Neuron (in vitro differentiated cells): ENCODE data around the gene MOK.
"Not testable (repeated sequence)": the region's sequence is repeated elsewhere in the genome, so short reads cannot be mapped to it uniquely, and the experiment has no call there.

Experiments
- H2AFZ ChIP-seq: one replicate; pipeline ENCODE4 v1.6.1; 2013; ENCODE audit warnings: low read depth, mild to moderate bottlenecking, inconsistent platforms, low read length, moderate library complexity
- H3K27me3 ChIP-seq: one replicate; pipeline ENCODE4 v1.6.1; 2013; ENCODE audit warnings: low read length; ENCODE audit not compliant: insufficient read depth
- H3K36me3 ChIP-seq: one replicate; pipeline ENCODE4 v1.6.1; 2013; ENCODE audit warnings: low read length; ENCODE audit not compliant: insufficient read depth
- H3K4me1 ChIP-seq: one replicate; pipeline ENCODE4 v1.6.1; 2013; ENCODE audit warnings: low read length; ENCODE audit not compliant: insufficient read depth
- H3K4me3 ChIP-seq: 2 replicates; pipeline ENCODE4 v1.5.1; 2013; ENCODE audit warnings: mild to moderate bottlenecking, low read length, moderate library complexity
- H3K9me3 ChIP-seq: one replicate; pipeline ENCODE4 v1.6.1; 2013; ENCODE audit warnings: low read length

MOK gene

DNA sequence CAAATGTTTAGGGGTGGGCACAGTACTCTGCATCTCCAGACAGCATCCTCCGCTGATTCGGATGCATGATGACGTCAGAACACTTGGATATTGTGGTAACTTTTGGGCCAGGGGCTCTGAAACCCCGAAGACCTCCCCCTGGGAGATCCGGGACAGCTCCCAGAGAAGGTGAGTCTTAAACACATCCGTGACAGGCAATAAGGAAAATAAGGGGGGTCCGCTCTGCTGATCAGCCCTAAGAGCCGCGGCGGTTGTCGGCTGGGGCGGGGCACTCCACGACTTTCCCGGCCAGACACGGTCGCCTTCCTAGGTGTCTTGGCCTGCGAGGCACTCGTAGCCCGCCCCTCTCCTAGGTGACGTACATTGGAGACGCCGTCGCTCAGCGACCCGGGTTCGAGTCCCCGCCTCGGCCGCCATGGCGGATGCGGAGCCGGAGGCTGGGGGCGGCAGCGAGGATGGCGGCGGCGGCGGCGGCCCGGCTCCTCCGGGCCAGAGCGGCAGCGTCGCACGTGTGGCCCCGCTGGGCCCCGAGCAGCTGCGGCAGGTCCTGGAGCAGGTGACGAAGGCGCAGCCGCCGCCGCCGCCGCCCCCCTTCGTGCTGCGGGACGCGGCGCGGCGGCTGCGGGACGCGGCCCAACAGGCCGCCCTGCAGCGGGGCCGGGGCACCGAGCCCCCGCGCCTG lies 14.5 kb upstream of the MOK start, which contains the start of gene ZNF839:
Gene ZNF839 (plus strand): TSS at position 396 of the 682 bp plus-strand sequence. CDS start 20 bp downstream, at position 416.
- H3K4me3 ChIP-seq = peak within 1 kb of the TSS; percentile 80
- H2AFZ ChIP-seq = peak within 1 kb of the TSS; percentile 57
- no peaks in the 10 kb centered on the region for H3K27me3 ChIP-seq
- H3K4me1 ChIP-seq = peaks cover 17% of the 10 kb centered on the region
- no peaks in the 10 kb centered on the region for H3K36me3 ChIP-seq
- no peaks in the 10 kb centered on the region for H3K9me3 ChIP-seq

- Histone ChIP-seq H3K4me1 (peaks cover 21% of the 10 kb centered on the region), H3K4me3 (peak overlapping the region; percentile 80), H3K9me3 (no peaks in the 10 kb centered on the region), H3K27me3 (no peaks in the 10 kb centered on the region), H3K36me3 (no peaks in the 10 kb centered on the region), H2AFZ (peak overlapping the region; percentile 57)
Observed at GRCh38 chr14:102318781-102319276, 13.9 kb upstream of the MOK start.

- Histone ChIP-seq H3K9me3 (no peaks in the 10 kb centered on the region), H3K27me3 (no peaks in the 10 kb centered on the region), H3K36me3 (no peaks in the 10 kb centered on the region), H3K4me1 (peaks cover 22% of the 10 kb centered on the region), H3K4me3 (peak overlapping the region; percentile 92), H2AFZ (peak overlapping the region; percentile 68)
Observed at GRCh38 chr14:102317564-102318248, 12.7 kb upstream of the MOK start.

- Histone ChIP-seq H3K4me1 (peaks cover 22% of the 10 kb centered on the region), H3K9me3 (no peaks in the 10 kb centered on the region), H3K36me3 (no peaks in the 10 kb centered on the region), H3K4me3 (peak overlapping the region; percentile 92), H2AFZ (peak overlapping the region; percentile 91), H3K27me3 (no peaks in the 10 kb centered on the region)
Observed at GRCh38 chr14:102316743-102317563, 12.0 kb upstream of the MOK start.

- Histone ChIP-seq H3K27me3 (no peaks in the 10 kb centered on the region), H3K4me3 (peak overlapping the region; percentile 92), H3K36me3 (no peaks in the 10 kb centered on the region), H3K9me3 (no peaks in the 10 kb centered on the region), H2AFZ (peak overlapping the region; percentile 91), H3K4me1 (peaks cover 22% of the 10 kb centered on the region)
Observed at GRCh38 chr14:102316338-102316742, 11.4 kb upstream of the MOK start.

DNA sequence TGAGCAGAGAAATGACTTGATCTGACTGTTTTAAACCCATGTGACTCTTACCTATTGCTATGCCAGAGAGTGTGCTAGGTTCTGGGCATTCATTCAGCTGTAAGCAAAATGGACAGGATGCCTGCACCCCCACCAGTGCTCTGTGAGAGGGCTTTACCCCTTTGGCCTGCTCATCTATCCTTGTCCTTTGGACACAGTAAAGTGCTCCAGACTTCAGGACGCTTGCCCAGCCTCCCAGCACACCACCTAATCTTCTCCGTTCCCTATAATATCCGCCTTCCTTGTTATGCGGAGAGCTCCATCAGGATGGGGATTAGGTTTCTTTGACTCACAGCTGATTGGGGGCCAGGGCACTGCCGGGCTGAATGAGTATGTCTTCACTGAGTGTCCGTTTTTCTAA lies 10.2 kb upstream of the MOK start:
- no peak overlapping the region for H2AFZ ChIP-seq
- no peaks in the 10 kb centered on the region for H3K9me3 ChIP-seq
- no peak overlapping the region for H3K4me3 ChIP-seq
- H3K27me3 ChIP-seq = no peaks in the 10 kb centered on the region
- no peaks in the 10 kb centered on the region for H3K36me3 ChIP-seq
- peaks cover 14% of the 10 kb centered on the region for H3K4me1 ChIP-seq

- peak overlapping the region; percentile 56 for H3K4me3 ChIP-seq
- no peaks in the 10 kb centered on the region for H3K9me3 ChIP-seq
- peaks cover 14% of the 10 kb centered on the region for H3K4me1 ChIP-seq
Observed at GRCh38 chr14:102314242-102315011, 9.5 kb upstream of the MOK start.

DNA sequence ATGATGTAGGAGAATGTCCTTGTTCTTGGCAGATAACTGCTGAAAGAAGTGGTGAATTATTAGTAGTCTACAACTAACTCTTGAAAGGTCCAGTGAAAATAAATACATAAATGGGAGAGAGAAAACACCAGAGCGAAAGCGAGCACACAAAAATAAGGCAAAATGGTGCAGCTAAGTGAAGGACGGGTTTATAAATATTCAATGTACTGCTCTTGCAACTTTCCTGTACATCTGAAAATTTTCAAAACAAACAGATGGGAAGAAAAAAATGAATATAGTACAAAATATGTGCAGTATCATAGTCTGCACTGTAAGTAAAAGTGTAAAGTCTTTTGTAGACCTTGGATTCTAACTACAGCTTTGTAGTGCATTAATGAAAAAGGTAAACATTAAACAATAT lies 1.3 kb downstream of the MOK start:
- peak overlapping the region; percentile 73 for H3K4me3 ChIP-seq
- no peaks in the 10 kb centered on the region for H3K36me3 ChIP-seq
- H3K27me3 ChIP-seq = no peaks in the 10 kb centered on the region
- H2AFZ ChIP-seq = no peak overlapping the region
- peaks cover 8% of the 10 kb centered on the region for H3K4me1 ChIP-seq
- H3K9me3 ChIP-seq = no peaks in the 10 kb centered on the region

More at GRCh38 chr14:102314242-102315011, 9.5 kb upstream of the MOK start:
- Histone ChIP-seq H3K27me3 (no peaks in the 10 kb centered on the region), H2AFZ (peak overlapping the region; percentile 73), H3K36me3 (no peaks in the 10 kb centered on the region)

- H3K4me3 ChIP-seq, H3K27me3 ChIP-seq, H3K9me3 ChIP-seq, H3K36me3 ChIP-seq, H2AFZ ChIP-seq, H3K4me1 ChIP-seq: not testable (repeated sequence)
Observed at GRCh38 chr14:102298303-102299070, 6.5 kb downstream of the MOK start.

DNA sequence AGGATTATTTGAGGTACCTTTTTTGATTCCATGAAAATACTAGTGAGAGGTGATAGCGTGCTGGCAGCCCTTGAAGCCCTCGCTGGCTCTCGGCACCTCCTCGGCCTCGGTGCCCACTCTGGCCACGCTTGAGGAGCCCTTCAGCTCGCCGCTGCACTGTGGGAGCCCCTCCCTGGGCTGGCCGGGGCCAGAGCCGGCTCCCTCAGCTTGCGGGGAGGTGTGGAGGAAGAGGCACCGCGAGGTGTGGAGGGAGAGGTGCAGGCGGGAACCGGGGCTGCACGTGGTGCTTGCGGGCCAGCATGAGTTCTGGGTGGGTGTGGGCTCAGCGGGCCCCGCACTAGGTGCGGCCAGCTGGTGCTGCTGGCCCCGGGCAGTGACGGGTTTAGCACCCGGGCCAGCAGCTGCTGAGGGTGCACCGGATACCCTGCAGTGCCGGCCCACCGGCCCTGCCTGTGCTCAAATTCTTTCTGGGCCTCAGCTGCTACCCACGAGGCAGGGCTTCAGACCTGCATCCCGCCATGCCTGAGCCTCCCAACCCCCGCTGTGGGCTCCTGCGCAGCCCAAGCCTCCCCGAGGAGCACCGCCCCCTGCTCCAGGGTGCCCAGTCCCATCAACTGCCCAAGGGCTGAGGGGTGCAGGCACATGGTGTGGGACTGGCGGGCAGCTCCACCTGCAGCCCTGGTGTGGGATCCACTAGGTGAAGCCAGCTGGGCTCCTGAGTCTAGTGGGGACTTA lies 7.4 kb downstream of the MOK start:
- H2AFZ ChIP-seq = no peak overlapping the region
- no peaks in the 10 kb centered on the region for H3K9me3 ChIP-seq
- H3K4me1 ChIP-seq = peaks cover 5% of the 10 kb centered on the region
- H3K4me3 ChIP-seq = no peak overlapping the region
- no peaks in the 10 kb centered on the region for H3K36me3 ChIP-seq
- no peaks in the 10 kb centered on the region for H3K27me3 ChIP-seq

GRCh38 chr14:102295270-102295669 lies 9.7 kb downstream of the MOK start:
- Histone ChIP-seq H3K9me3 (no peaks in the 10 kb centered on the region), H2AFZ (no peak overlapping the region), H3K27me3 (no peaks in the 10 kb centered on the region)

More at GRCh38 chr14:102295270-102295669, 9.7 kb downstream of the MOK start:
- H3K36me3 ChIP-seq = no peaks in the 10 kb centered on the region
- no peak overlapping the region for H3K4me3 ChIP-seq
- H3K4me1 ChIP-seq = peaks cover 5% of the 10 kb centered on the region
